GM18861 (cell line): ENCODE results near the gene GOSR1.
A peak's percentile ranks its signal among the peaks of the same experiment; 100 is the strongest.
"Not testable (repeated sequence)": the region's sequence is repeated elsewhere in the genome, so short reads cannot be mapped to it uniquely, and the experiment has no call there.

Experiments
- ATAC-seq: cut with Tn5 transposase; IDR thresholded peaks from one replicate; pipeline ENCODE4 v1.9.1; 2021; ENCODE audit not compliant: unreplicated experiment

Gene GOSR1

DNA sequence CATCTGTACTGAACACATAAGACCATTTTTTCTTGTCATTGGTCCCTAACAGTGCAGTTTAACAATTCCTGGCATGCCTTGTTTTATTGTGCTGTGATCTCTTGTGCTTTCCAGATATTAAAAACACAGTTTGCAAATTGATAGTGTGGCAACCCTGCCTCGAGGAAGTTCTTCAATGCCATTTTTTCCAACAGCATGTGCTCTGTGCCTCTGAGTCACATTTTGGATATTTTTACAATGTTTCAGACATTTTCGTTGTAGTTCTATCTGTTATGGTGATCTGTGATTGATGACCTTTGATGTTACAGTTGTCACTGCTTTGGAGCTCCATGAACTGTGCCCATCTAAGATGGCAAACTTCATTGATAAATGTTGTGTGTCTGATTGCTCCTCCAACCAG is 66.2 kb downstream of the GOSR1 start:
- ATAC-seq, result no peak

DNA sequence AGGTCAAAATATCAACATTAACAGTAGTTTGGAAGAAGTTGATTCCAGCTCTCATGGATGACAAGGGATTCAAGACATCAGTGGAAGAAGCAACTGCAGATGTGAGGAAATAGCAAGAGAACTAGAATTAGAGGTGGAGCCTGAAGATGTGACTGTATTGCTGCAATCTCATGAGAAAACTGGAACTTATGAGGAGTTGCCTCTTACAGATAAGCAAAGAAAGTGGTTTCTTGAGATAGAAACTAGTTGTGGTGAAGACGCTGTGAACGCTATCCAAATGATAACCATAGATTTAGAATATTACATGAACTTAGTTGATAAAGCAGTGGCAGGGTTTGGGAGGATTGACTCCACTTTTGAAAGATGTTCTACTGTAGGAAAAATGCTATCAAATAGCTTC is 67.8 kb downstream of the GOSR1 start:
- ATAC-seq, result no peak

DNA sequence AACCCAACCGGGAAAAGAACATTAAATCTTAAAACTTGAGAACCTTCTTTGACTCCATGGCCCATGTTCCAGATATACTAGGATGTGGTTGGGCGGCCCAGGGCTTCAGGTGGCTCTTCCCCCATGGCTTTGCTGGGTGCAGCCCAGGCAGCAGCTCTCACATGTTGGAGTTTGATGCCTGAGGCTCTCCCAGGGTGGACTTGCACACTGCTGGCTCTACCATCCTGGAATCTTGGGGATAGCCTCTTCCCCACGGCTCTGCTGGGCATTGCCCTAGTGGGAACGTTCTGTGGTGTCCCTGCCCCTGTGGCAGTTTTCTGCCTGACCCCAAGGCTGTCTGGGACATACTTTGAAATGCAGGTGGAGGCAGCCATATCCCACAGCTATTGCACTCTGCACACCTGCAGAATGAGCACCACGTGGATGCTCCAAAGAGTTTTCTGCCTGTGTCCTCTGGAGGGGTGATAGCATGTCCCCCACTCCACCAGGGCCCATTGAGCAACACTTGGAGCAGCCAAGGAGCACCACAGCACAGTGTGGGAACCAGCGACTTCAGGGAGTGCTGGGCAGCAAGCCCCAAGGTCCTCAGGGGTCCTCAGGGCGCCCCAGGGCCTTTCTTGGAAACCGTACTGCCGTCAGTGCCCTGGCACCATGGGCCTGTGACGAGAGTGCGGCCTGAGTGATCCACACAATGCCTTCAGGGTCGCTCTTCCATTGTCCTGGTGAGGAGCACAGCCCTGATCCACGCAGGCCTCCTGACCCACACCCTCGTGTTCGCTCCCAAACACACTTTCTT is 70.8 kb downstream of the GOSR1 start:
- no peak for ATAC-seq

DNA sequence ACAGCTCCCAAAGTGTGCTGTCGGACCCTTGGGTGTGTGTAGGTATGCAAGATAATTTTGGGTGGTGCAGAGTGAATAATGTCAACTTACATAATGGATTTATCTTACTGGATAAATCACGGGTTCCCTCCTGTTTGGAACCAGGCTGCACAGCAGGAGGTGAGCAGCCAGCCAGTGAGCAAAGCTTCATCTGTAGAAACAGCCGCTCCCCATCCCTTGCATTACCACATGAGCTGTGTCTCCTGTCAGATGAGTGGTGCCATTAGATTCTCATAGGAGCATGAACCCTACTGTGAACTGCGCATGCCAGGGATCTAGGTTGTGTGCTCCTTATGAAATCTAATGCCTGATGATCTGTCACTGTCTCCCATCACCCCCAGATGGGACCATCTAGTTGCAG is 72.0 kb downstream of the GOSR1 start:
- ATAC-seq, result not testable (repeated sequence)

DNA sequence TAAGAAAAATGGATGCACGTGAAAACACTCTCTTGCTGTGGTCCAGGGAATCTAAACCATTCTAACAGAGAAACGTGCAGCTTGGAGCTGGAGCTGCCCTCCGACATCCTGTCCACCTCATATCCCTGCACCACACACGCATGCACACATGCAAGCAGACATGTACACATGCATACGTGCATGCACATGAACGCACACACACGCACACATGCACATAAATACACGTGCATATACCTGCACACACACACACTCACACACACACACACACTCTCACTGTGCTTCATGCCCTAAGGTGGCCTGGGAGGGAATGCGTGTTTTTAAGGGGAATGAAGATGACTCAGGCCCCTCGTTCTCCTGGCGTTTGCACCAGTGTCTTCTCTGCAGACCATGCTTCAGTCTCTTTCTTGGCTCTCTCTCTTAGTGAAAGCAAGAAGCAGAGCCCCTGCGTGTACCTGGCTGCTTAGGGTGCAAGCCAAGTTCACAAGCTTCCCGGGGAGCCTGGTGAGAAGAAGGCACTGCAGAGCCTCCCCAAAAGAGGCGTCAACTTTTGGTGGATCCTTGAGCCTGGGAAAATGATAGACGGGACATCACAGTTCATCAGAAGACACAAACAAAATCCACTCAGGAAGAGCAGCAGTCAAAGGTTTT is 72.8 kb downstream of the GOSR1 start:
- no peak for ATAC-seq

DNA sequence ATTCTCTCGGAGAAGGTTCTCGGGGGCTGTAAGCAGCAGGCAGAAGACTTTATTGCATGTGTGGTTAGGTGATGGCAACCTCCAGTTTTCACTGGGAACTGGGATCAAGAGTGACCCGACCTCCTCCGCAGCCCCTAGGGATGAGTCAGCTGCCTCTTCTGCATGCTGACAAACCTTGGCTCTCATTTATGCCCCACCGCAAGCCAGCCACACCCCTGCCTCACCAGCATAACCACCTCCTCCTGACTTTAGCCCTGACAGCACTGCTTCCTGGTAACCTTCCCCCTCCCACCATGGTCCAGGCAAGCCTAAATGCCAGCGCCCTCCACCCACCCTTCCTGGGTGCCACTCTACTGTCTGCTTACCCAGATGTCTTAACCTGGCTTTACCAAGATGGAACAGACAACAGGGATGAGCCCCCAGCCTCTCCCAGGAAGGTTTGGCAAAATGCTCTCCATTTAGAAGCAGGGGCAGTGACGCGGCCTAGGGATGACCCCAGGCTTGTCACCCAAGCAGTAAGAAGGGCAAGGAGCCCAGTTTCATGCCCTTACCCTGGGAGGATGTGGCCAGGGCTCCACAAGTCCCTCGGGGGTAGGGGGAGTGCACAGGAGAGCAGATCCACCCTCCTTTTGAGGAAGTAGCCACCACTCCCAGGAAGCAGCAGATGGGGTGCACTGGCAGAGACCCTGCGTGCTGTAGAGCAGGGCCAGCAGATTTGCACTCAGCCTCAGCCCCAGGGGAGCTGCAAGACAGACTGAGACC is 73.5 kb downstream of the GOSR1 start:
- peak; percentile 71 for ATAC-seq

DNA sequence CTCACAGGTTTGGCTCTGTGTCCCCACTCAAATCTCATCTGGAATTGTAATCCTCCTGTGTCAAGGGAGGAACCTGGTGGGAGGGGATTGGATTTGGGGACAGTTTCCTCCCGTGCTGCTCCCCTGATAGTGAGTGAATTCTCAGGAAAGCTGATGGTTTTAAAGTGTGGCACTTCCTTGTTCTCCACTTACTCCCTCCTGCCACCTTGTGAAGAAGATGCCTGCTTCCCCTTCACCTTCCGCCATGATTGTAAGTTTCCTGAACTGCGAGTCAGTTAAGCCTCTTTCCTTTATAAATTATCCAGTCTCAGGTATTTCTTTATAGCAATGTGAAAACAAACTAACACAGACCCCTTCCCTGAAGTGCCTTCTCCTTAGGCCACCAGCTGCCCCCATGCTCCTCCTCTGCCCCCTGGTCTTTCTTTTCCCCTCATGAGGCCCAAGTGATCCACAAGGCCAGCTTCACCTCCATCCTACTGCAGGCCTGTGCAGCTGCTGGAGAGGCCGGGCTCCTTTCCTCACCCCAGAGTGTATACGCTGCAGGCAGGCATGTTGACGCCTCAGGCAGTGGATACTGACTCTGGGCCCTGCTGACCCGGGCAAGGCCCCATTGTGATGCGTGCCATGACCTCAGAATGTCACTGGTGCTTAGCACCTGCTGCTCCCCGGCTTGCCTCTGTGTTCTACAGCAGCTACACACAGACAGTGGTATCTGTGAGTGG is 74.2 kb downstream of the GOSR1 start:
- not testable (repeated sequence) for ATAC-seq

DNA sequence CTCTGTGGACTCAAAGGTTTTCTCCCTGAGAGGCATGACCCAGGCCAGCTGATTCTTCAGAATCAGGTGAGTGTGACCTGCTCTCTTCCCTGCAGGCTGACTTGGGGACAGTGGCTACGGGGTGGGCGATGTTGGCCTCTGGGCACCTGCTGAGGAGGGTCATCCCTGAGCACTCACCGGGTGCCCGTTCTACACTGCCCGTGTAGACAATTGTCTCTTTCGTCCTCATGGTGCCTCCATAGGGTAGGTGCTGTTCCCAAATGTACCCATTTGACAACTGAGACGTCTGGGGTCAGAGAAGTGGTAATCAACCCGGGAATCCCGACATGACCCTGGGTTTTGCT is 74.8 kb downstream of the GOSR1 start:
- no peak for ATAC-seq

DNA sequence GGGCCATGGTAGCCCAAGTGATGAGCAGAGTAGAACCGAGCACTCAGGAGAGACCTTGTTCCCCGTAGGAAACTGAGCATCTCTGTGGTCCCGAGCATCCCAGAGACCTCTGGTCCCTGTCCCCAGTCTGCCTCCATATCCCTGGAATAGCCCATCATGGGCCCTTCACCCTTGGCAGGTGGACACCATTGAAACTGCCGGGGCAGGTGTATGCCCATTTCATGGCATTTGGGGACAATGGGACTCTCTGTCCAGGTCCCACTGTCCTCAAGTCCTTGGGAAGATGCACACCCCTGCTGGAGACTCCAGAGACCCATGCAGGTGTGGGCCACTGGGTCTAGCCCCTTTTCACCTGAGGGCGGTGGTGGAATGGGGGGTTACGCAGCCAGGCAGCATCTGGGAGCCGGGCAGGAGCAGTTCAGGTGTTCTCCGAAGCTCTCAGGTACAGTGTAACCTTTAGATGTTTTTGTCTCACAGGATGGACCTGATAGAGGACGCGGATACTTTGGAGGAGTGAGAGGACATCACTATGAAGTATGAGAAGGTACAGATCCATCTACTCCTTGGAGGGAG is 75.9 kb downstream of the GOSR1 start:
- ATAC-seq, result no peak

DNA sequence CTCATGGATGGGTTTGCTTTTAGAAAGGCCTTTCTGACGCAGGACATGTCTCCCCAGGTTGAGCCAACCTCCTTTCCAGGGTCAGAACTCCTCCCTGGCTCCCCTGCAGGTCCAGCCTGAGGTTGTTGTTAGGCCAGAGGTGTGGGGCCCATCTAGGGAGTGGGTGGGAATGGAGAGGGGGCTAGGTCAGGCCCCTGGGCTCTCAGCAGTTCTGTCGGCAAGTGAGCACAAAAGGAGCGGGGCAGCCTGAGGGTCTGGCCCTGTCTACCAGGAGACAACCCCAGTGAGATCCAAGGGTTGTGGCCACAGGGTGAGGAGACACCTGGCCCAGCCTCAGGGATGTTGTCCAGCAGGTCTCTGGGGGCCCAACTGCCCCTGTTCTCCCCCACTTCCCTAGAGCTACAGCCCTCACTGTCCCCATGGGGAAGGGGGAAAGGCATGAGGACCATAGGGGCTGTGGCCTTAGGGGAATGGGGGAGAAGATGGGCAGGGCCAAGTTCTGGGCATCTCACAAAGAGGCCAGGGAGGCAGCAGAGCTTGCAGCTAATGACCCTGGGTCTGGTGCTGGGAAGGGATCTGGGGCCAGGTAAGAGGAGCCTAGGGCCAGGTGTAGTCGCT is 76.7 kb downstream of the GOSR1 start:
- ATAC-seq, result not testable (repeated sequence)

DNA sequence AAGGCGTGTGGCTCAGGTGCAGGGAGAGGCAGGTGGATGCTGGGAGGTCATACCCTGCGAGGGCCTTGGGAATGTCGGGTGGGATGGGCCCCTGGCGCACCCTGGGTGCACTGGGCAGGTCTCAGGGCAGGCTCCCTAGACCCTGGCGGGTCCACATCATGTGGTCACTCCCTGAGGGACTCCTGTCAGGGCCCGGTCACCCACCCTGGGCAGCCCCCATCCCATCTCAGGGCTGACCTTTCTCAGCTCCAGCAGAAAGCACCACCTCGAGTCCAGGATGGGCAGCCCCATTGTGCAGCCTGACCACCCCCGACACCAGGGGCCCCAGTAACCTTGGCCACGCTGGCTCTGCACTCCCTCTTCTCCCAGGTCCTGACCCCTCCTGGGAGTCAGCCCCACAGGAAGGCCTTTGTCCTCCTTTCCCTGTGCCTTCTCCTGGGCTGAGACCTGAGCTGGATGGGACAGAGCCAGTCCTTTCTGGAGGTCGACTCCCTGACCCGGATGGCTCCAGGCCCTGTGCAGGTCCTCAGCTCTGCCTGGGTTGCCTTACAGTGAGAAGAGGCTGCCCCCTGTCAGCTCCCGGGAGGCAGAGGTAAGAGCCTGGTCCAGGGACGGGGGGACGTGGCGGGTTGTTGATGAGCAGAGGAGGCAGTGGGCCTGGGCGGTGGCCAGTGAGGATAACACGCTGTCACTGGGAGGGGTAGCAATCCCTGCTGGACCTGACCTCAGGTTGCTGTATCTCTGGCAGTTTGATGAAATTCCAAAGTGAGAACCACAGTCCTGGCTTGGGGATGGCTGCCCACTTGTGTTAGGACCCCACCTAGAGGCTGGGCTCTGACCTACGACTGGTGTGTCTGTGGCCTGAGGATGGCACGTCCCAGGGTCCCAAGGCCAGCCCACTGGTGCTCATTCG is 77.9 kb downstream of the GOSR1 start:
- ATAC-seq, result no peak

DNA sequence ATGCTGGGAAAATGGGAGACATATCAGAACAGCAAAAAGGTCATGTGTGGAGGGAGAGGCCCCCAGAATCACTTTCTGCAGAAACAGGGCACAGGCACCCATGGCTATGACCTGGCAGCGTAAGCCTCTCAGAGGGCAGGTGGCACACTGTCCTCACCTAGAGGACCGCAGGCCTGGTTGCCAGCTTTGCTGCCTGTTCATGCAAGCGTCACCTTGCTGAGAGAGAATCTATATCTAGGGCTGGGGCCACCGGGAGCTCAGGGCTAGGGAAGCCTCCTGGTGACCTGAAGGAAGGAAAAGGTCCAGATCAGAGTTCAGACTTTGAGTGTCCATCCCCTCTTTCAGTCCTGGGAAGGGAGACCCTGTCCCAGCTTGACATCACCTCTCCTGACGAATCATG is 78.7 kb downstream of the GOSR1 start:
- ATAC-seq, result no peak

DNA sequence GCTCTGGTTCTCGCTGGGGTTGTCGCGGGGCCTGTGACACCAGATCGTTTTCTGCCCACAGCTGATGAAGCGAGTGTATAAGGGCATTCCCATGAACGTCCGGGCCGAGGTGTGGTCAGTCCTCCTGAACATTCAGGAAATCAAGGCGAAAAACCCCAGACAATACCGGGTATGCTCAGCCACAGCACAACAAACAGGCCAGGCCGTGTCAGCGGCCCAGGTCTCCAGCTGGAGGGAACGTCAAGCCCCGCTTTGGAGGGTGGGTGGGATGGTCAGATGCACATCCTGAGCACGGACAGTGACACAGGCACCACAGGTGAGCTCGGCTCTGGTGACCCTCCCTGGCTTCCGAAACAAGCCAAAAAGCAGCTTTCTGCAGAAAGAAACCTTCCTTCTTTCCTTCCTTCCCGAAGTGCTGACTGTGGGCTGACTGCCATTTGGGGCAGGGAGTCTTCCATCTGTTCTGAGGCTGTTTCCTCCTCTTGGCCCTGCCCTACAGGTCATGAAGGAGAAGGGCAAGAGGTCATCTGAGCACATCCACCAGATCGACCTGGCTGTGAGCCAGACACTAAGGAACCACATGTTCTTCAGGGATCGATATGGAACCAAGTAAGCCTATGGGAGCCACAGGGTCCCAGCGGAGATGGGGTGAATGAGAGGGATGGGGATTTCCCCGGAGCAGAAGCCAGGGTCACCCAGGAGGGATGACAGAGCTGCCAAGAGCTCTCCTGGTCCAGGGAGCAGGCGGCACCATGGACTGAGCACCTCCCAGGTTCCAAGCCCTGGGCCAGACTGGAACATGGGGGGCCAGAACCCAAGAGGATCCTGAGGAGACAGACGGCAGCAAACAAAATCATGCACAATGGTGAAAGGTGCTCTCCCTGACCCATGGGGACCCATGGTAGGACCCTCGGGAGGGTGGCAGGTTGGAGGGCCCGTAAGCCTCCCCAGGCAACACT is 79.4 kb downstream of the GOSR1 start:
- no peak for ATAC-seq

DNA sequence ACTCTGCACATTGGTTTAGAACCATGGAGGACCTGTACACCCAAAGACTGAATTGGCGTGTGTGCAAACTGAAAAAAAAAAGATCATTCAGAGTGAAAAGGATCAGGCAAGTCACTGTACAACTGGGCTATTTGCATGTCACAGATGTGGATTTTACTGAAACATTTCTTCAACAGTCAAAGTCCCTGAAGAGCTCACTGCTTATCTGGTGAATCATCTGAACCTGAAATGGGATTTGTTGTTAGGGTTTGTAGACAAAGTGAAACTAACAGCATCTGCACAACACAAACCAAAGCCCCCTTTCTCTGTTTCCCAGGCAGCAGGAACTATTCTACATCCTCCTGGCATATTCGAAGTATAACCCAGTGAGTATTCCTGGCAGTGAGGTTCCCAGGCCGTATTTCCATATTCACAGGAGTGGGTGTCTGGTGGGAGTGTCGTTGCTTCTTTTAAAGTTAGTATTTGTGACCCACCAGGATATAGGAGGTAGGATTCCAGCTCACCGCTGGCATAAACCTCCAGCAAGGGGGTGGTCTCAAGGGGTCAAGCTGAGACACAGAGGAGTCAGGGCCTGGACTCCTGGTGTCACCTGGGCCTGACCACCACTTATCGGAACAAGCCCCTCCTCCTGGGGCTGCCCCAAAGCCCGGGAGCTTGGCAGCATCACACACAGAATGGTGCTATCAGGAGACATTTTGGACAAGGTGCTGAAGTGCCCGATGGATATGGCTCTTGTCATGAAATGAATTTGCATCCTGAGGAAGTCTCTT is 80.9 kb downstream of the GOSR1 start:
- ATAC-seq, result no peak

DNA sequence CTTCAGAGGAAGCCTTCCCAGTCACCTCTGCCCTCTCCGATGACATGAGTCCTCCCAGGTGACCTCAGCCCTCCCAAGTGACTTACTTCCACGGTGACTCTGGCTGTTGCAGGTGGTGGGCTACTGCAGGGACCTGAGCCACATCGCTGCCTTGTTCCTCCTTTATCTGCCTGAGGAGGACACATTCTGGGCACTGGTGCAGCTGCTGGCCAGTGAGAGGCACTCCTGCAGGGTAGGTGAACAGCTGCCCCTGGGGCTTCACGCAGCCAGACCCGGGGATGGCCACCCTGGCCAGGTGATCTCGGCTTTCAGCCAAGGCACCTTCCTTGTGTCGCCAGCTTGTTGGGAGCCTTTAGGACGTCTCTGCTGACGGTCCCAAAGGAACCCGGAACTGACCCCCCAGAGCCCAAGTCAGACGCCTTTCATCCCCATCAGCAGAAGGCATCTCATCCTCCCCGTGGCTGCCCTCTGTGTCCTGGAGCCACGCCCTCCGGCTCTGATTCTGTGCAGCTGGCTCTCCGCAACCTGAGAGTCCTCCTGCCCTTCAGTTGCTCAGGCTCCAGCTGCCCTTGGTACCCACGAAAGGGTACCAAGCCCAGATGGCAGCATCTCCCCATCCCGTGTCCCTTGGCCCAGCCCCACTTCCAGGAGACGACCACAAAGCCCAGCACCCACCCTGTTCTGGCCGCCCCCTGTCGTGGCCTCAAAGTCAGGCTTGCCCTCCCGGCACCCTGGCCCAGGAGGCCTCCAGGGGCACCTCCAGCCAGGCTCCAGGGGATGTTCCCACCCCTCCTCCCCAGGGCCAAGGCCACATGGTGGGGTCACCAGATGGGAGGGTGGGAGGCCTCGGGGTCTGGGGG is 81.7 kb downstream of the GOSR1 start:
- ATAC-seq, result no peak

DNA sequence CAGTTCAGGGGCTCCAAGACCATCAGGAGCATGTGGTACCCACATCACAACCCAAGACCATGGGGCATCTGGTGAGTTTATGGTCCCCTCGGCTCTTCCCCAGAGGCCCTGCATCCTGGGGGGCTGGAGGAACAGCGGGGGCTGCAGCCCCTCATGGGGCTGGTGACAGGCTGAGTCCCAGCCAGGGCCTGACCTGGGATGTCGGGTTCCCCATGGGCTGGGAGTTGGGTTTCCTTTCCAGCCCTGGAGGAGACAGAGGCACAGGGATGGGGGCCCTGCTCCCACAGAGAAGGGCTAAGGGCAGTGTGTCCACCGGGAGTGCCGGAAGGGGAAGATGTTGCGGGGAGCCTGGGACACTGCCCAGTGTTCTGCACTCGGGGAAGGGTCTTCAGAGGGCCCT is 82.4 kb downstream of the GOSR1 start:
- ATAC-seq, result no peak
